Left lung (tissue), 10 donors: ENCODE data around the gene DLL3. TPM values are rescaled to one million over a fixed set of nuclear protein-coding genes. Genes with fewer than 3 reads are reported as not detected.
A peak's percentile ranks its signal among the peaks of the same experiment; 100 is the strongest.

ENCODE experiments used
- ATAC-seq: fragments of 200-7000 bp; cut with Tn5 transposase; one replicate; pipeline ENCODE4 v1.9.1; 2020; ENCODE audit warnings: moderate library complexity
- DNase-seq, 4 donors: peaks; one replicate each; pipeline ENCODE4 v3.0.0-alpha.2; 2013 to 2020
- H3K27ac ChIP-seq, 2 donors: fragments of 200-600 bp; sonication (generic) in 1 of 2; one replicate each; pipeline versions ENCODE4 v1.5.0 to v1.8.0; 2020 to 2021
- H3K27me3 ChIP-seq, 2 donors: fragments of 200-600 bp; sonication (generic) in 1 of 2; one replicate each; pipeline versions ENCODE4 v1.5.0 to v1.8.0; 2020 to 2021
- H3K36me3 ChIP-seq, 2 donors: fragments of 200-600 bp; sonication (generic) in 1 of 2; one replicate each; pipeline versions ENCODE4 v1.5.0 to v1.8.0; 2020 to 2021
- H3K4me1 ChIP-seq, 2 donors: fragments of 200-600 bp; one replicate each; pipeline ENCODE4 v1.8.0; 2021
- H3K4me3 ChIP-seq, 2 donors: fragments of 200-600 bp; sonication (generic) in 1 of 2; one replicate each; pipeline versions ENCODE4 v1.5.0 to v1.8.0; 2020 to 2021; ENCODE audit warnings: mild to moderate bottlenecking in 1 of 2
- H3K9me3 ChIP-seq, 2 donors: fragments of 200-600 bp; sonication (generic) in 1 of 2; one replicate each; pipeline versions ENCODE4 v1.5.0 to v1.8.0; 2020 to 2021
- CTCF ChIP-seq, 2 donors: fragments of 200-600 bp; sonication (generic) in 1 of 2; IDR thresholded peaks; one replicate each; pipeline versions ENCODE4 v1.5.0 to v1.8.0; 2021; ENCODE audit warnings: antibody characterized with exemption in 2 of 2
- intact Hi-C, 2 donors: fragments of 100-400 bp; cut with DNase I; formaldehyde crosslinking; loops; one replicate each; pipeline versions ENCODE4 v1.11.2 to v1.14.2; 2022
- polyA plus RNA-seq, 6 donors: library from polyadenylated mRNA; unstranded; fragments of 120-200 nt; gene quantifications; one replicate each; pipeline ENCODE4 v1.2.1, GENCODE V29; 2013; ENCODE audit not compliant: insufficient read length in 6 of 6
- total RNA-seq, 2 donors: library from RNA; stranded (reverse); fragmentation: NEBNext Ultra II Directional; extraction: Animal tissue kit (Norgen Biotek cat#: 25700); gene quantifications; one replicate each; pipeline ENCODE4 v1.2.1, GENCODE V29; 2021
- donor health status: DM: no; HTN: yes; CAD: no.
- donor health status: DM: no; HTN: no; CAD: no.

The DLL3 gene
- total and polyA plus RNA-seq, 8 donors: 0.12 to 0.80 (median 0.31) TPM; not detected in 1

DNA sequence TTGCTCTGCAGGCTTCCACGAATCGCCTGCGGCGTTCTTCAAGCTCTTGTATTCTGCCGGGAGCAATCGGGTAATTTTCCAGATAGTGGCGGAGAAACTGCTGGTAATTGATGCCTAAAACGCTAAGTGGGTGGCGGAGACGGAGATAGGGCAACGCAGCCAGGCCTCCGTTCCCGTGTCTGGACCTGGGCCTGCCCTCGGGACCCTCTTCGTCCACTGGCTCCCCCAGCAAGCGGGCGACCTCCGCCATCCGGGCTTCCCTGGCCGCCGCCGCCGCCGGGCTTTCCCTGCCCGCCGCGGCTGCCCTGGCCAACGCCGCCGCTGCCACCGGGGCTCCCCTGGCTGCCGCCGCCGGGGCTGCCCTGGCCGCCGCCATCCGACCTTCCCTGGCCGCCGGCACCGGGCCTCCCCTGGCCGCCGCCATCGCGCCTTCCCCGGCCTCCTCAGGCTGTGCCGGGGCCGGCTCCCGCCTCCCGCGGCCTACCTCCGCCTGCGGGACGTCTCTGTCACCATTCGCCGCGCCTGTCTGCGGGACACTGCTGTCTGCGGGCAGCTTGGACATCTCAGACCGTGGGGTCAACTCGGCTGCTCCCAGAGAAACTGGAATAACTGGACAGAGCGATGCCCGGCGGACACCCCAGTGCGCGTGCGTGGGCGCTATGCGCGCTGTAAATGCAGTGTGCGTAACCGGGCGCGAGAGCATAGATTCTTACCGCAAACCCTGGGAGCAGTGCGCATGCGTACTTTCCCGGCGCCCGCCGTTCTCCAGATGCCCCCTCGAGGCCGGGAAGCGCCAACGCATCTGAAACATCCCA is 41.0 kb downstream of the DLL3 start, which contains the start of gene EID2:
Gene EID2 (minus strand): TSS at position 644 of the 815 bp plus-strand sequence. CDS start 82 bp downstream, at position 562.
- Histone ChIP-seq H3K4me3 (peak within 1 kb of the TSS; percentile 68 to 73), H3K9me3 (no peaks in the 10 kb centered on the region), H3K36me3 (no peaks in the 10 kb centered on the region), H3K4me1 (peaks cover 10 to 29% of the 10 kb centered on the region in 2 donors), H3K27me3 (no peaks in the 10 kb centered on the region), H3K27ac (peak within 1 kb of the TSS; percentile 90 to 93)
- ATAC-seq: peak; percentile 97
- peak; percentile 84 to 92 for TF ChIP-seq CTCF (IDR thresholded peaks at IDR 0.05)
- DNase-seq: peak; percentile 95 to 97 (median 96)
- intact Hi-C loops: loop anchor here in 1 of 2 donors (10.0 kb wide), 1 partner anchor 65 kb away; no protein-coding TSS in a partner anchor

DNA sequence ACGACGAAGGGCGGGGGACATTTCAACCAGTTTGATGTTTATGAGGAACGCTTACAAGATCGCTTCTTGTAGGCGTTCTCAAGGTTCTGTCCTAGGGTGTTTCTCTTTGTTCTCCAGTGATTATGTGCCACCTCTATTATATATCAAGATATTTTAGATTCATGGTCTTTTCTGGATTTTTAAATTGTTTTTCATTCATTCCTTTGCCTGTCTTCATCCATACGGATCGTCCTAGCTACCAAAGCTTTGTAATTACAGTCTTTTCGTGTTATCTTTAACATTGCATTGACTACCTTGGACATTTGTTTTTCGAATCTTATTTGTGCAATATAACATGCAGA is 41.6 kb downstream of the DLL3 start:
- Histone ChIP-seq H3K9me3 (no peaks in the 10 kb centered on the region), H3K36me3 (no peaks in the 10 kb centered on the region), H3K4me3 (peak overlapping the region in 1 of 2 donors; percentile 73), H3K4me1 (peaks cover 10 to 29% of the 10 kb centered on the region in 2 donors), H3K27ac (peak overlapping the region in 1 of 2 donors; percentile 90), H3K27me3 (peaks cover 0 to 5% of the 10 kb centered on the region in 2 donors)
- DNase-seq (no peak), ATAC-seq (no peak)
- intact Hi-C loops: no loop called here
- TF ChIP-seq CTCF (IDR thresholded peaks at IDR 0.05): no peak

- ATAC-seq (no peak), DNase-seq (no peak)
- TF ChIP-seq CTCF (IDR thresholded peaks at IDR 0.05): no peak
- Histone ChIP-seq H3K27me3 (peaks cover 0 to 13% of the 10 kb centered on the region in 2 donors), H3K36me3 (no peaks in the 10 kb centered on the region), H3K9me3 (no peaks in the 10 kb centered on the region), H3K4me1 (peaks cover 10 to 29% of the 10 kb centered on the region in 2 donors), H3K27ac (no peak overlapping the region), H3K4me3 (no peak overlapping the region)
- intact Hi-C loops: no loop called here
These were observed 43.5 kb downstream of the DLL3 start for GRCh38 chr19:39542206-39542605.

DNA sequence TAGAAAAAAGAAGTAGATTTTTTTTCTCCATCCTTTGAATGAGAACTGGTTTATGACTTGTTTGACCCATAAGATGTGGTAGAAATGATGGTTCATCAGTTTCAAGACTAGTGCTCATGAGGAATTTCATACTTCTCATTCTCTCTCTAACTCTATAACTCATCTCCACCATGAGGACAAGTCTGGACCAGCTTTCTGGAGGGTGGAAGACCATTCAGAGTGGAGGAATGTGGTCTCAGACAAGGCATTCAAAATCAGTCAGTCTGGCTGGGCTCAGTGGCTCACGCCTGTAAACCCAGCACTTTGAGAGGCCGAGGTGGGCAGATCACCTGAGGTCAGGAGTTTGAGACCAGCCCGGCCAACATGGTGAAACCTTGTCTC is 44.7 kb downstream of the DLL3 start:
- Histone ChIP-seq H3K27ac (no peak overlapping the region), H3K4me1 (peaks cover 6 to 19% of the 10 kb centered on the region in 2 donors), H3K9me3 (no peaks in the 10 kb centered on the region), H3K36me3 (no peaks in the 10 kb centered on the region), H3K27me3 (peaks cover 0 to 13% of the 10 kb centered on the region in 2 donors), H3K4me3 (no peak overlapping the region)
- DNase-seq: no peak
- ATAC-seq: no peak
- TF ChIP-seq CTCF (IDR thresholded peaks at IDR 0.05): no peak
- intact Hi-C loops: no loop called here

DNA sequence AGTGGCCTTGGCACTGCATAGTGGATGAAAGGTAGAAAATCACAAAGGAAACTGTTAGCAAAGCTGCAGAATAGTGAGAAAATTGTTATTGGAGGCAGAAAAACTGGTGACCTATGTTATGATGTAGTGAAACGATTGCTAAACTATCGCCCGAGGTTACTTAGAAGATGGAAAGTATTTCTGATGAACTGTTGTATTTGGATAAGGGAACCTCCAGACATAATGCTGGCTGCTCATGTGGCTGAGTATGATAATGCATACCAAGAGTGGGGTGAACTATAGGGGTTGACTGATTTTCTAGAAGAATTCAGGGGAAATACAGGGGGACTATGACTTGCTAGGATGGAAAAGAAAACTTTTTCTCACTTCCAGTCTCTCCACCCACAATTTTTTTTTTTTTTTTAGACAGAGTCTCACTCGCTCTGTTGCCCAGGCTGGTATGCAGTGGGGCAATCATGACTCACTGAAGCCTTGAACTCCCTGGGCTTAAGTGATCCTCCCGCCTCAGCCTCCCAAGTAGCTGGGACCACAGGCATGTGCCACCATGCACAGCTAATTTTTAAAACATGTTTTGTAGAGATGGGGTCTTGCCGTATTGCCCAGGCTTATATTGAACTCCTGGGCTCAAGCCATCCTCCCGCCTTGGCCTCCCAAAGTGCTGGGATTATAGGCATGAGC is 45.6 kb downstream of the DLL3 start:
- no peaks in the 10 kb centered on the region for H3K9me3 ChIP-seq
- intact Hi-C loops: no loop called here
- peak in 1 of 4 donors; percentile 23 for DNase-seq

More for the DNA sequence above, 45.6 kb downstream of the DLL3 start:
- Histone ChIP-seq H3K4me3 (no peak overlapping the region), H3K27me3 (peaks cover 0 to 13% of the 10 kb centered on the region in 2 donors), H3K4me1 (peaks cover 0 to 10% of the 10 kb centered on the region in 2 donors), H3K36me3 (no peaks in the 10 kb centered on the region), H3K27ac (no peak overlapping the region)
- no peak for TF ChIP-seq CTCF (IDR thresholded peaks at IDR 0.05)
- no peak for ATAC-seq
